ENCODE data around the gene ZNF469. TPM values are rescaled to one million over a fixed set of nuclear protein-coding genes. Genes with fewer than 3 reads are reported as not detected.

The ZNF469 gene
- total and polyA plus RNA-seq, 3 donors from 2014 or later: 0.98 to 2.8 (median 2.2) TPM

GRCh38 chr16:88424587-88425235, 42.0 kb downstream of the ZNF469 start:
- Histone ChIP-seq H3K27ac (no peak overlapping the region), H3K27me3 (no peaks in the 10 kb centered on the region)

GRCh38 chr16:88426018-88426417, 43.3 kb downstream of the ZNF469 start:
- no peak for DNase-seq
- WGBS, 2 donors: 98 to 100% methylated on average over 6 to 13 of the region's 13 CpGs
- Histone ChIP-seq H3K4me1 (peaks cover 5% of the 10 kb centered on the region), H3K9me3 (no peaks in the 10 kb centered on the region), H3K27me3 (no peaks in the 10 kb centered on the region), H3K27ac (no peak overlapping the region), H3K4me3 (no peak overlapping the region), H3K36me3 (ENCODE audit: low read depth, missing control alignments) (no peaks in the 10 kb centered on the region)
- TF ChIP-seq CTCF (IDR thresholded peaks at IDR 0.05) (no peak), POLR2A (IDR thresholded peaks at IDR 0.05) (no peak)
- intact Hi-C loops (cut with DNase I; ENCODE audit: low total_unique reads): no loop called here

More at GRCh38 chr16:88424587-88425235, 42.0 kb downstream of the ZNF469 start:
- Histone ChIP-seq H3K4me3 (no peak overlapping the region), H3K4me1 (peaks cover 5% of the 10 kb centered on the region), H3K36me3 (ENCODE audit: low read depth, missing control alignments) (no peaks in the 10 kb centered on the region), H3K9me3 (no peaks in the 10 kb centered on the region)
- TF ChIP-seq CTCF (IDR thresholded peaks at IDR 0.05) (no peak), POLR2A (IDR thresholded peaks at IDR 0.05) (no peak)
- intact Hi-C loops (cut with DNase I; ENCODE audit: low total_unique reads): no loop called here
- DNase-seq: peak; percentile 44
- WGBS, 2 donors: 42 to 59% methylated on average over 15 to 24 of the region's 24 CpGs

- Histone ChIP-seq H3K4me3 (no peak overlapping the region), H3K4me1 (peaks cover 5% of the 10 kb centered on the region), H3K9me3 (no peaks in the 10 kb centered on the region), H3K27ac (no peak overlapping the region), H3K27me3 (no peaks in the 10 kb centered on the region), H3K36me3 (ENCODE audit: low read depth, missing control alignments) (no peaks in the 10 kb centered on the region)
- intact Hi-C loops (cut with DNase I; ENCODE audit: low total_unique reads): no loop called here
- no peak for DNase-seq
- 91% methylated on average over 16 of the region's 19 CpGs; no CpG with 5 or more reads in 1 of the 2 donors for WGBS, 2 donors
- no peak for TF ChIP-seq CTCF (IDR thresholded peaks at IDR 0.05)
- TF ChIP-seq POLR2A (IDR thresholded peaks at IDR 0.05): no peak
Observed at GRCh38 chr16:88427376-88427775, 44.6 kb downstream of the ZNF469 start.

DNA sequence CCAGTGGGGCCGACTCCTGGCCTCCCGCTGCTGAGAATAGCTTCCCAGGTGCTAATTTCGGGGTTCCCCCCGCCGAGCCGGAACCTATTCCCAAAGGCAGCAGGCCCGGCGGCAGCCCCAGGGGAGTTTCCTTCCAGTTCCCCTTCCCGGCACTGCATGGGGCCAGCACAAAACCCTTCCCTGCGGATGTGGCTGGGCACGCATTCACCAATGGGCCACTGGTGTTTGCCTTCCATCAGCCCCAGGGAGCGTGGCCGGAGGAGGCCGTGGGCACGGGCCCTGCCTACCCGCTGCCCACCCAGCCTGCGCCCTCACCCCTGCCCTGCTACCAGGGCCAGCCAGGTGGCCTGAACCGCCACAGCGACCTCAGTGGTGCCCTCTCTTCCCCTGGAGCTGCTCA, 45.4 kb downstream of the ZNF469 start:
- intact Hi-C loops (cut with DNase I; ENCODE audit: low total_unique reads): no loop called here
- Histone ChIP-seq H3K36me3 (ENCODE audit: low read depth, missing control alignments) (no peaks in the 10 kb centered on the region), H3K4me1 (peaks cover 5% of the 10 kb centered on the region), H3K4me3 (no peak overlapping the region), H3K9me3 (no peaks in the 10 kb centered on the region), H3K27ac (no peak overlapping the region), H3K27me3 (no peaks in the 10 kb centered on the region)
- WGBS, 2 donors: 92 to 93% methylated on average over 14 to 16 of the region's 19 CpGs
- TF ChIP-seq POLR2A (IDR thresholded peaks at IDR 0.05) (no peak), CTCF (IDR thresholded peaks at IDR 0.05) (no peak)
- no peak for DNase-seq

Measured in testis (tissue), 3 donors.